ENCODE results near the gene CHST1.

- TF ChIP-seq CTCF (IDR thresholded peaks at IDR 0.05): no peak
- no peak for TF ChIP-seq POLR2A (IDR thresholded peaks at IDR 0.05)
Measured at GRCh38 chr11:45702511-45702910, 37.1 kb upstream of the CHST1 start.
